NCI-H345 treated with DMSO at 0.1 percent for 48 hours (cell line): ENCODE measurements around the gene AGPAT2.

Experiments used
- DNase-seq: peaks from one replicate; lab custom pipeline; 2025; ENCODE audit not compliant: unreplicated experiment; lab: John Stamatoyannopoulos, UW

The AGPAT2 gene

DNA sequence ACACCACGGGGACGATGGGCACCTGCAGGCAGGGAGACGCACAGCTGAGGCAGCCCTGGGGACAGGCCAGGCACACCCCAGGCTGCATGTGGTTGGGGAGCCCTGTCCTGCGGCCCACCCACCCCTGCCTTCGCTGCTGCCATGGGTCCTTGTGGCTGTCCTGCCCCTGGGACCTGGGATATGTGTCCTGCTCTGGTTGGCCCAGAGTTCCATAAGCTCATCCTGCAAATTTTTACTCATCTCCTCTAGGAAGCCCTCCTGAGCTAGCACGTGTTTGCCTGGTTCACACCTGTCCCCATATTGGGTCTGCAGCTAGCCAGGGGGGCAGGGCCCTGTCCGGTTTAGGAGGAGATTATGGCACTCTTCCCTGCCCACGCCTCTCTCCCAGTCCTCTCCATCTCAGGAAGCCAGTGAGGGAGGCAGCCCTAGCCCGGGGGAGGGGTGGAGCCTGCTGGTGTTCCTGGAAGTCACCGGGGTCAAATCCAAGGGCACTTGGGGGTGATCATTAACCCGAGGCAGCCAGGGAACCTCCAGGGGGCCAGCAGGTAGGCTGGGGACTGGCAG, 12.4 kb downstream of the AGPAT2 start:
- DNase-seq: no peak

DNA sequence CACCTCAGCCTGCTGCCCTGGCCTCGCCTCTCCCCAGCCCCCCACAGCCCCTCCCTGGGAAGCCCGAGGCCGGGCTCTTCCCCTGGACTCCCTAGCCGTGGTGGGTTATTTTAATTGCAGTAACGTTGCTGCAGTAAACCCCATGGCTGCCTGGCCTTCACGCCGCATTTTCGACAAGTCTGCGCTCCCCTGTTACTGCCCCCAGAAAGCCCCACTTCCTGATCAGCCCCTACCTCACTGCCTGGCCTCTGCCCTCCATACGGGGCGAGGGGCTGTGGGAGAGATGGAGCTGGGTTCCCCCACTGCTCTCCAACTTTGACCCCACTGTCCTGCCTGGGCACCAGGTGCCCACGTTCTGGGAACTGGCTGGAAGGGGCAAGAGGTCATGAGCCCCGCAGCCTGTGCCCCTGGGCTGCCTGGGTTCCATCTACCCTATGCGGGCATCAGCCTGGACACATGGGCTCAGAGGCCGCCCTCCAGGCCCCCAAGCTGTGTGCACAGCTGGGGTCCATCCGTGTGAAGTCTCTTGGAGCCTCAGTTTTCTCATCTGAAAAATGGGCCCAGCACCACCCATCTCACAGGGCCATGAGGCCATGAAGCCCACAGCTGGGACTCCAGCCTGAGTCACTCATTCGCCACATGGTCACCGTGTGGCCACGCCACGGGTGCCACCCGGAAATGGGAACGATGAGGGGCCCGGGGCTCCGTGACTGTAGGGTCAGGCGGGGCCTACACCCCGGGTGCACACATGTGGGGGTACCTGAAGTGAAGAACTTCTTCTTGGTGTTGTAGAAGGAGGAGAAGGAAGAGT, 13.1 kb downstream of the AGPAT2 start:
- DNase-seq: no peak

DNA sequence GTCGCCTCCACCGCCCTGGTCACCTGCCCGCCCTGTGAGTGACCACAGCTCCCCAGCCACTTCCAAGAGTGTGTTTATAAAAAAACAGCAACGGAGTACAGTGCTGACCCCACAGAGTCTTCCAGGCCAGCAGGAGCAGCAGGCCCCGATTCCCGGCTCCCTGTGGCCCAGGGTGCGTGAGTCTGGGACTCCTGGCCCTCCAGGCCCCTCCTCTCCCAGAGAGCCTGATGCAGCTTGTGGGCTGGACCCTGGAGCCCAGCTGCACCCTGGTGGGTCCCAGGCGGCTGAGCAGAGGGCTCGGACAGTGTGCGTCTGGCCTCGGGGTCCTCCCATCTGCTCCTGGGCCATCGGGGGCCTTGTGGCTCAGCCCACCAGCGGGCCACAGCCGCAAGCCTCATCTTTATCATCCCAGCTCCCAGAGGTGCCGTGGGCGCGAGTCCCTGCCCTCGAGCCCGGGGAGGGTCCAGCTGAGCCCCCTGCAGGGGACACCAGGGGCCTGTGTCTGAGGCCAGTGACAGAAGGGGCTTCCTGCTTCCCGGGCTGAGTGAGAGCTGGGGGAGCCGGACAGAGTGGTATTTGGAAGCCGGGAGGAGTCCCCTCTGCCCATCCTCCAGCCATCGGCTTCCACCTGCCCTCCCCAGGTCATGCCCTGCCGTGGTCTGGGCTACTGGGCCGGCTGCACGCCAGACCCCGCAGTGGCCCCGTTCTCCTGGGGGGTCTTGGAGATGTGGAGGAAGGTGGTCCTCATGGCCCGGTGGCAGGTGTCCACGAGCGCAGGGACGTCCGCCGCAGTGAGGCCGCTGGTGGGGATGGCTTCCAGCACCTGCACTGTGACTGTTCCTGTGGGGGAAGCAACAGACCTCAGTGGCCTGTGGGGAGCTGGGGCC, 13.9 kb downstream of the AGPAT2 start:
- DNase-seq: no peak

DNA sequence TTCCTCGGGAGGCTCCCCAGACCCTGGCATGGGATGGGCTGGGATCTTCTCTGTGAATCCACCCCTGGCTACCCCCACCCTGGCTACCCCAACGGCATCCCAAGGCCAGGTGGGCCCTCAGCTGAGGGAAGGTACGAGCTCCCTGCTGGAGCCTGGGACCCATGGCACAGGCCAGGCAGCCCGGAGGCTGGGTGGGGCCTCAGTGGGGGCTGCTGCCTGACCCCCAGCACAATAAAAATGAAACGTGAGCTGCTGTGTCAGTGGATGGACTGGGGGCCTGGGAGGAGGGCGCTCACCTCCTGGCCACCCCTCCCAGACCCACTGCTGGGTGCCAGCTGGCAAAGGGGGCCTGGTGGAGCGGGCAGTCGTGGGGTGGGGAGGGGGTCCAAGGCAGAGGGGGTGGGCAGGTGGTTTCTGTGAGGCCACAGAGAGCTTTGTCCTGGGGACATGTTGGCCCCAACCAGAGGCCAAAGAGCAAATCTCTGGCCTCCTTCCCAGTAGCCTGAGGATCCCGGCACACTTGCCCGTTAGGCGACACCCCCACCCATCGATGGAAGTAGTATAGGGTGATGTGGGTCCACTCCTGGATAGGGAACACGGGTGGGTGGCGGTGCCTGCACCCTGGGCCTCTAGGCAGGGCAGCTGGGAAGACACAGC, 14.7 kb downstream of the AGPAT2 start:
- no peak for DNase-seq

DNA sequence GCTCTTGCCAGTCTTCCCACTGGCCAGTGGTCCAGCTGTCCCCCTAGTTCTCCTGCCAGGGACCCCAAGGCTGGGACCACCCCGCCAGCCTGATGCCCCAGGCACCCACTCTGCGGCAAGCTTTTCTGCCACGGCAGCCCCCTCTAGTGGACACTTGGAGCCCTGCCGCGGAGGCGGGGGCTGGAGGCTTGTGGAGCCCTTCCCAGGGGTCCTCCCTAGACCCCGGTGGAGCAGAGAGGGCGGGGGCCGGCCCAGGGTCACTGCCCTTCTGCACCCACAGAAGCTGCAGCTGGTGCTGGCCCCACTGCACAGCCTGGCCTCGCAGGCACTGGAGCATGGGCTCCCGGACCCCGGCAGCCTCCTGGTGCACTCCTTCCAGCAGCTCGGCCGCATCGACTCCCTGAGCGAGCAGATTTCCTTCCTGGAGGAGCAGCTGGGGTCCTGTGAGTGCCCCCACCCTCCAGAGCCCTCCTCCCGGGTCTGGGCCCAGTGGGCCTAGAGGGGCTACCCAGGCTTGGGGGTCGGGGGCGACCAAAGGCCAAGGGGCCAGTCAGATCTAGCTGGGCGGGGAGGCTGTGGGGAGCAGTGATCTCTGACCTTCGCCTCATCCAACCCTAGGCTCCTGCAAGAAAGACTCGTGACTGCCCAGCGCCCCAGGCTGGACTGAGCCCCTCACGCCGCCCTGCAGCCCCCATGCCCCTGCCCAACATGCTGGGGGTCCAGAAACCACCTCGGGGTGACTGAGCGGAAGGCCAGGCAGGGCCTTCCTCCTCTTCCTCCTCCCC, 15.4 kb downstream of the AGPAT2 start:
- DNase-seq: no peak

DNA sequence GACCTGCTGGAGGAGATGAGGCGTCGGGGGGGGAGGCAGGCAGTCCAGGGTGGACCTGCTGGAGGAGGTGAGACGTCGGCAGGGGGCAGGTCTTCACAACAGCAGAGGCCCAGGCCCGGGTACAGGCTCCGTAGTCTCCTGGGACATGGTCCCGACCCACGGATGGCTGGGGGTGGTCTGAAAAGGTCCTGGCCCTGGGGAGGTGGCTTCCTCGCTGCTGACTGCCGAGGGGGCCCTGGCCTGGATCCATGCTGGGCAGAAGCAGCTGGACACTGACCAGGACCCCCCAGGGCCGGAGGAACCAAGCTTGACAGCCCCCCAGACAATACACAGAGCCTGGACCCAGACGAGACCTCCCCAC, 16.0 kb downstream of the AGPAT2 start:
- no peak for DNase-seq

DNA sequence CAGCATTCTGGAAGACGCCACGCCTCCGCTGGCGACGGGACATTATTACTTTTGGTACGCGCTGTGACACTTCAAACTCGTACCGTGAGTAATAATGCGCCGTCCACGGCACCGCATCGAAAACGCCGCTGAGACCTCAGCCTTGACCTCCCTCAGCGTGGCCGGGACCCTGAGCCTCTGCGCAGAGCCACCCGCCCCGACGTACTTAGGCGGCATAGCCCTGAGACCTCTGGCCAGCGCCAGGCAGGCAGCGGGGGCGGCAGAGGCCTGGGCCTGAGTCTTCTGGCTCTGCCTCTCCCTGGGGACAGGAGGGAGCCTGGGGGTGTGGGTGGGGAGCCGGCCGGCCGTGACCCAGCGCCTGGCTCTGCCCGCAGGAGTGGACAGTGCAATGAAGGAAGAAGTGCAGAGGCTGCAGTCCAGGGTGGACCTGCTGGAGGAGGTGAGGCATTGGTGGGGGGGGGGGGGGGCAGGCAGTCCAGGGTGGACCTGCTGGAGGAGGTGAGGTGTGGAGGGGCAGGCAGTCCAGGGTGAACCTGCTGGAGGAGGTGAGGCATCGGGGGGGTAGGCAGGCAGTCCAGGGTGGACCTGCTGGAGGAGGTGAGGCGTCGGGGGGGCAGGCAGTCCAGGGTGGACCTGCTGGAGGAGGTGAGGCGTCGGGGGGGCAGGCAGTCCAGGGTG, 16.5 kb downstream of the AGPAT2 start:
- no peak for DNase-seq

DNA sequence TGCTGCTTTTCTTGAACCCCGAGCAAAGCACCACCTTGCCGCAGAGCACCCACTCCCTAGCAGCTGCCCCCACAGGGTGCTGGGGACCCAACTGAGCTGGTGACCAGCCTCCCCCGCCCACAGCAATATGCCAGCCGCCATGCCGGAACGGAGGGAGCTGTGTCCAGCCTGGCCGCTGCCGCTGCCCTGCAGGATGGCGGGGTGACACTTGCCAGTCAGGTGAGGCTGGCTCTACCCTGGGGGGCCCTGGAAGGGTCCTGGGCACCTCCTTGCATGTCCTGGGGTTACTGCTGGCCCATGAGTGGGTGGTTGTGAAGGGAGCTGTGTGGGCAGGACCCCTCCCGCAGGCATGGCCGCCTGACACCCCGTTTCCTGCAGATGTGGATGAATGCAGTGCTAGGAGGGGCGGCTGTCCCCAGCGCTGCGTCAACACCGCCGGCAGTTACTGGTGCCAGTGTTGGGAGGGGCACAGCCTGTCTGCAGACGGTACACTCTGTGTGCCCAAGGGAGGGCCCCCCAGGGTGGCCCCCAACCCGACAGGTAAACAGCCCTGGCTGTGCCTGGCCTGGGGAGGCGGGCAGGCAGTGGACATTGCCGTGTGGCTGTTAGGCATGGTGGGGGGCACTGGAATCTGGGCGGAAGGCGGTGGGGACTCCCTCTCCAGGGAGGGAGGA, 17.3 kb downstream of the AGPAT2 start:
- no peak for DNase-seq

DNA sequence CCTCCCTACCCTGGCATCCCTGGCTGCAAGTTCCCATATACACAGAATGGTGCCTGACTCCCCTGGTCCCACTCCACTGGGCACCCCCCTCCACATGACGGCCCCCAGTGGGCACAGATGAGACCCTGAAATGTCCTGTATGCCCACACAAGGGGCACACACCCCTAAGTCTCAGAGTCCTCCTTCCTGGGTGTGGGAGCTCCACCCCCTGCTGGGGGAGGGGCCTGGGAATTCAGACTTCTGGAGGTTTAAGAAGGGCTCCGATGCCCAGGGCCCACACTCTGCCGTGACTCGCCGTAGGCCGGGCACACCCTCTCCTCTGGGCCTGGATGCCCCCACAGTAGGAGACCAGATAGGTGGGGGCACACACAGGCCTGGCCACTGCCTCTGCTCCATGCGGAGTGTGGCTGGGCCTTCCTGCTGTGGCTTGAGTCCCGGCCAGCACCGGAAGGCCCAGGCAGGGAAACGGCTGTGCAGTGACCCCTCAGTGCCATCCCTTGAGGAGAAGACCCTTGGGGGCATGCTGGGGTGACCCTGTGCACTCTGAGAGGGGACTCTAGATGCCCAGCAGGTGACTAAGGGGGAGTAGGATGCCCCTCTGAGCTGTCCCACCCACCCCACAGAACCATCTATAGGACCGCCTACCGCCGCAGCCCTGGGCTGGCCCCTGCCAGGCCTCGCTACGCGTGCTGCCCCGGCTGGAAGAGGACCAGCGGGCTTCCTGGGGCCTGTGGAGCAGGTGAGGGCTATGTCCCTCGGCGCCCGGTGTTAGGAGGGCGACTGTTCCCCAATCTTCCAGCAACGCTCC, 18.1 kb downstream of the AGPAT2 start:
- no peak for DNase-seq

DNA sequence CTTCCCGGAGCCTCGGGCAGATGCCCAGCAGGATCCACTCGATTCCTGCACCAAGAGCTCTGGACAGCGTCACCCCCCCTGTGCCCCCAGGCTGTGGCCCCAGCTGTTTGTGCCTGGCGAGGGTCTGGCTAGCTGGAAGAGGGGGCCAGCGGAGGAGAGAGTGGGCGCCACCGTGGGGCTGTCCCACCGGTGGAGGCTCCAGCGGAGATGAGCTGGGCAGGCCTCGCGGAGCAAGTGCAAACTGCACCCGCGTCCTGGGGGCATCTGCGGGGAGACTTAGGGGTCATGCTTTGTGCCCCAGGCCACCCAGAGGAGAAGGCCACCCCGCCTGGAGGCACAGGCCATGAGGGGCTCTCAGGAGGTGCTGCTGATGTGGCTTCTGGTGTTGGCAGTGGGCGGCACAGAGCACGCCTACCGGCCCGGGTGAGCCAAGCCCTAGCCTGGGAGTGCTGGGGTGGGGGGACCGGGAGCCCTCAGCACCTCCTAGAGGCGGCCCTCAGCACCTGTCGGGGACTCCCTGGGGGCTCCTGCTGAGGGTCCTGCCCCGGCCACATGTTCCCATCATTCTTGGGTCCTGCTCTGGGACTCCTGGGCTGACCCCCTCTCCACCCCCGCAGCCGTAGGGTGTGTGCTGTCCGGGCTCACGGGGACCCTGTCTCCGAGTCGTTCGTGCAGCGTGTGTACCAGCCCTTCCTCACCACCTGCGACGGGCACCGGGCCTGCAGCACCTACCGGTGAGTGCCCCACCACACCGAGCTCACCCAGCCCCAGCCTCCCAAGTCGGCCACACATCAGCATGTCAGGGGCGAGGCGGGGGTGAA, 19.1 kb downstream of the AGPAT2 start:
- no peak for DNase-seq

DNA sequence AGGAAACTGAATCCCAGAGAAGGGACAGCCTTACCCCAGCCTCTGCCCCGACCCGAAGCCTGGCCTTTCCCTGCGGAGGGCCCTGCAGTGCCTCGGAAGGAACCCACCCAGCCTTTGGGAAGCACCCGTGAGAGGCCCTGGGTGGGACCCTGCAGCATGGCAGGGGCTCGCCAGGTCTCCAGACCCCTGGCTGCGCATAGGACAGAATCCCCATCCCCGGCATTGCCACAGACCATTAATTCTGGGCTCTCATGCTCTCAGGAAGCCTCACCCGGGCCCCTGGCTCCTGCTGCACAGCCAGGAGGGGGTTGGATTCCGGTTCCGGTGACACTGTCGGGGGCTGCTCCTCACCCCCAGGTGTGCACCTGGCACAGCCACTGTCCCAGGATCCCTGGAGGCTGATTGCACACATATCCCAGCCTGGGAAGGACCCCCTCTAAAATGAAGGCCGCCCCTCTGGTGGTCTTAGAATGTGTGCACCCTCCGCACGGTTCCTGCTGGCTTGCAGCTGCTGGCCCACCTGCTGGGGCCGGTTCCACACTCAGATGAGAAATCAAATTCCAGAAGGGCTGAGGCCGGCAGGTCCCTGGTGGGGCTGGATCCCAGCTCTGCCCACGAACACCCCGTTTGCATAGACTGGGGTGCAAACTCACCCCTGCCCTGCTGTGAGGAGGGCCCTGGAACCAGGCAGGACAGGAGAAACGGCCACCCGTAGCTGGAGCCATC, 19.9 kb downstream of the AGPAT2 start:
- DNase-seq: peak; percentile 27

DNA sequence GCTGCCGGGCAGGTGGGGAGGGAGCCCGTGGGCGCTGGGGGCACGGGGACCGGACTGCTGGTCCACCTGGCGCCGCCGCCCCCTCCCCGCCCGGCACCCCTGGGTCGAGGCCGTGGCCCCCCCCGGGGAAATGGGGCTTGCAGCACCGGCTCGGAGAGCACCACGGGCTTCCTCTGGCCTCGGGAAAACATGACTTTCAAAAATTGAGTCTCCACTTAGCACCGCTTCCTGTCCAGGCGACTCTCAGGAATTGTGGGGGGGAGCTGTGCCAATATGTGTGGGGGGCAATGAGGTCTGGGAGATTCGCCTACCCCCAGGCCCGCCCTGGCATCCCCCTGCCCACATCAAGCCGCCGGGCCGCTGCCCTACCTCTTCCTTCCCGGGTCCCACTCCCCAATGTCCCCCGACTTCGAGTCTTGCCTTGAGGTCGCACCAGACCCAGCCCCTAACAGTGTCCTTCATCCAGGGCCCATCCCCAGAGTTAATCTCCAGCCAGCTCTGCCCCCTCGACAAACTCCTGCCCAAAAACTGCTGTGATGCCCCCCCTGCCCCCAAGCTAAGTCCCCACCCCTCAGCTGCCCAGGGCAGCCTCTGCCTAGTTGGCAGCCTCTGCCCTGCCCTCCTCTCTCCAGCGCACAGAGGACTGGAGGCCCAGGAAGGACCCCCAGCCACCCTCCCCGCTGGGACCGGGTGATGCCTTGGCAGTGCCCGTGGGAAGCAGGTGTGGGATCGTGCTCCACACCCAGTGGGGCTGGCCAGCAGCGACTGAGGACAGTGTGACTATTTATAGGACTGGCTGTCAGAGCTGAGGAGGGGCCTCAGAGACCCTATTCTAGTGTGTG, 20.7 kb downstream of the AGPAT2 start:
- DNase-seq: no peak

DNA sequence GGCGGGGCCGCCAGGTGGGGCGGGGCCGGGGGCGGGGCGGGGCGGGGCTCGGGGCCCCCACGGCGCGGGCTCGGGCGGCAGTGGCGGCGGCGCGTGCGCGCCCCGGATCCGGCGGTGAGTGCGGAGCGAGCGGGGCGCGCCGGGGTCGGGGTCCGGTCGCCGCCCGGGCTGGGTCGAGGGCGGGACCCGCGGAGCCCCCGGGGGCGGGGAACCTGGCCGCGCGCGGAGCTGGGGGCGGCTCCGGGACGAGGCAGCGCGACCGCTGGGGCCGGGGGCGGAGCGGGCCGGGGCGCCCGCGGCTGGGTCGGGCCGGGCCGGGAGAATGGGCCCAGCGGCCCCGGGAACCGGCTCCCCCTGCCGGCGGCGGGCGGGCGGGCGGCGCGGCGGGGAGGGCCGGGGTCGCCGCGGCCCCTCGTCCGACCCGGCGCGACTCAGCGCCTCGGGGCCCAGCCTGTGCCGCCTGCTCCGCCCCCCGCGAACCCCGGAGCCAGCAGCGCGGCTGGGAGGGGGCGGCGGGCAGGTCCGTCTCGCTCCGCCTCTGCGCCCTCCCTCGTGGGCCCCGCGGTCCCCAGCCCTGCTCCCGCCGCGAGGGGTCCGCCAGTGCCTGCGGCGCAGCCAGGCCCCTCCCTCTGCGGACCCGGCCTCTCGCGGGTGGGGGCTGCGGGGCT, 21.4 kb downstream of the AGPAT2 start:
- DNase-seq: no peak

DNA sequence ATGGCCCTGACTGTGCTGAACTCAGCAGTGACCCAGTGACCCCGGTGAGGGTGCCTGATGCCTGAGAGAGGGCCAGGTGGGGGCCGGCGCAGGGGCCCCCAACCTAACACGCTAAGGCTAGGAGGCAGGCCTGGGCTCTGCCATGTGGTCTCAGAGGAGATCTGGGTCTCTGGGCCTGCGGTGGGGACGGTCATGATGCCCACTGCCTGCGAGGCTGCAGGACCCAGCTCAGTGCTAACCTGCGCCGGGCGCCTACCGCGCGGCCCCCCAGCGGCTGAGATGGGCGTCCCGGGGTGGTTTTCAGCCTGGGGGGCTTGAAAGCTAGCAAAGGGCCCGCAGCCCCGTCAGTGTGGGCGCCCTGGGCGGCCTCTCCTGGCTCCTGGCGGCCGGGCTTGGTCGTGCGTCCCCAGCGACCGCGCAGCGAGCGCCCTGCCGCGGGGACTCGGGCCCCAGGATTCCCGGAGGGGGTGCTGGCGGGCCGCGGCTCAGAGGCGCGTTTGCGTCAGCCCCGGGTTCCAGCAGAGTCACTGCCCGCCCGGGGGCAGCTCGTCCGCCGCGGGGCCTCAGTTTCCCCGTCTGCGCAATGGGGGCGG, 22.1 kb downstream of the AGPAT2 start:
- no peak for DNase-seq
